ENCODE data around the gene CMSS1.

GRCh38 chr3:100165926-100166550, 348.4 kb downstream of the CMSS1 start:
- no peak for TF ChIP-seq EZH2 (IDR thresholded peaks at IDR 0.05; ENCODE audit: borderline replicate concordance, low read length)
- TF ChIP-seq, protein P1, sequence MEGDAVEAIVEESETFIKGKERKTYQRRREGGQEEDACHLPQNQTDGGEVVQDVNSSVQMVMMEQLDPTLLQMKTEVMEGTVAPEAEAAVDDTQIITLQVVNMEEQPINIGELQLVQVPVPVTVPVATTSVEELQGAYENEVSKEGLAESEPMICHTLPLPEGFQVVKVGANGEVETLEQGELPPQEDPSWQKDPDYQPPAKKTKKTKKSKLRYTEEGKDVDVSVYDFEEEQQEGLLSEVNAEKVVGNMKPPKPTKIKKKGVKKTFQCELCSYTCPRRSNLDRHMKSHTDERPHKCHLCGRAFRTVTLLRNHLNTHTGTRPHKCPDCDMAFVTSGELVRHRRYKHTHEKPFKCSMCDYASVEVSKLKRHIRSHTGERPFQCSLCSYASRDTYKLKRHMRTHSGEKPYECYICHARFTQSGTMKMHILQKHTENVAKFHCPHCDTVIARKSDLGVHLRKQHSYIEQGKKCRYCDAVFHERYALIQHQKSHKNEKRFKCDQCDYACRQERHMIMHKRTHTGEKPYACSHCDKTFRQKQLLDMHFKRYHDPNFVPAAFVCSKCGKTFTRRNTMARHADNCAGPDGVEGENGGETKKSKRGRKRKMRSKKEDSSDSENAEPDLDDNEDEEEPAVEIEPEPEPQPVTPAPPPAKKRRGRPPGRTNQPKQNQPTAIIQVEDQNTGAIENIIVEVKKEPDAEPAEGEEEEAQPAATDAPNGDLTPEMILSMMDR (IDR thresholded peaks at IDR 0.05; ENCODE audit: low read length): no peak

Data from OCI-LY1 (cell line).